Suprapubic skin (tissue), 3 donors: ENCODE results near the gene HMGCR.
"Not testable (repeated sequence)": the region's sequence is repeated elsewhere in the genome, so short reads cannot be mapped to it uniquely, and the experiment has no call there.

Experiments
- CTCF ChIP-seq, 2 donors: fragments of 200-600 bp in 1 of 2; fragments of 450-650 bp in 1 of 2; sonication (generic) in 1 of 2; IDR thresholded peaks; one replicate each; pipeline ENCODE4 v1.5.1; 2016 to 2019; ENCODE audit warnings: antibody characterized with exemption in 2 of 2, mild to moderate bottlenecking in 1 of 2, moderate library complexity in 1 of 2
- POLR2A ChIP-seq, 2 donors: fragments of 450-650 bp; IDR thresholded peaks; one replicate each; pipeline ENCODE4 v1.6.1; 2017; ENCODE audit warnings: antibody characterized with exemption in 2 of 2, mild to moderate bottlenecking in 2 of 2, moderate library complexity in 2 of 2

GRCh38 chr5:75334413-75334812 is 2.6 kb upstream of the HMGCR start:
- TF ChIP-seq POLR2A, CTCF (IDR thresholded peaks at IDR 0.05): not testable (repeated sequence)
